Inflammatory macrophage (primary cell): ENCODE results near the gene TM9SF3.

ENCODE experiments used
- DNase-seq, 2 donors: peaks; one replicate each; pipeline ENCODE4 v3.0.0-alpha.2; 2020 to 2022
- total RNA-seq, 18 experiments: gene quantifications; one replicate each; lab custom pipeline; 2026; ENCODE audit warnings: mixed read lengths in 6 of 18, inconsistent platforms in 2 of 18; lab: John Stamatoyannopoulos, UW

TM9SF3 gene
- 152 to 365 (median 226) reads per million in 18 experiments for total RNA-seq

DNA sequence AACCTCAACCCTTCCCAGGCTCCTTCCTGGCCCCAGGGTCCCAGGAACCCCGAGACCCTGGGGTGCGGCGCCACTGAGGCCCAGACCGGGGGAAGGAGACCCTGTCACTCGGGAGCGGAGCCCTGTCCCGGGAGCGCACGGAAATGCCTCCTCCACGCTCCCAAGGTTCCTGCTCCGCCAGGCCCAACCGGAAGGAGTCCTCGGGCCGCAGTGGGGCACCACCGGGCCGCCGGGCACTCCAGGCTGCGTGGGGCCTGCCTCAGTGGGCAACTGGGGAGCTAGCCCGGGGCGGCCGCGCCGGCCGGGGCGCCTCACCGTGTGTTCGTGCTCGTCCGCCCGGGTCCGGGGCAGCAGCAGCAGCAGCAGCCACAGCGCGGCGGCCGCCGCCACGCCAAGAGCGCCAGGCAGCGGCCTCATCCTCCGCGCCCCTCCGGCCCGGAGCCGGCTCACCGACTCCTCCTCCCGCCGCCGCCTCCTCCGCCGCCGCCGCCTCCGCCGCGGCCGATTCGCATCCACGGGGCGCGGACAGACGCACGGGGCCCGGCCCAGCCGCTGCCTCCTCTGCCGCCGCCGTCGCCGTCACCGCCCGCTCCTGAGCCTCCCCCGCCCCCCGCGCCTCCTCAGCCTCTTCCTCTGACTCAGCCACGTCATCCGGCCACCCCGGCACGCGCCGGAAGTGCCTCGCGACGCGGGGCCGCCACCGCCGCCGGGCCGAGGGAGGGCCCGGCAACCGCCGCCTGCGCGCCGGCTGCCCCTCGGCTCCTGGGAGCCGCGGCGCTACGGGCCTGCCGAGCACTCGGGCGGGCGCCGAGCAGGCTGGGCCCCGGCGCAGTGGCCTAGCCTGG lies at the start of gene TM9SF3:
Gene TM9SF3, minus strand, starts transcription at position 594 of the 845 bp plus-strand sequence. Its CDS starts 177 bp downstream, at position 417.
- DNase-seq: peak; percentile 86 to 92

DNA sequence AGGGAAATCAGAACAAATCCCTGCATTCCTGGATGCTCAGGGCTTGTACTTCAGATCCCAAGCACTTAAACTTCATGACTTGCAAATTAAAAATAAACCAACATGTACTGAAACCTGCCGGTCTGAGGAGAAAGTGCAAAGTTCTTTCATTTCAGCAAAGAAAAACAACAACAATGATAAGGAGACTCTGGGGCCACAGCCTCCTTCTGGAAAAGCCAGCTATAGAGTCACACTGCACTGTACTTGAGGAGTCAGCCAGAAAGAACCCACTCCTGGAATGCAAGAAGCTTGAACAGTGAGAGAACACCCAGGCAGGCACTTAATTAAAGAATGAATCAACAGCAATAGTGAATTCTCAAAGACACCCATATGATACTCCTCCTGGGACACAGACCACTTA lies 49.7 kb upstream of the TM9SF3 start:
- no peak for DNase-seq

DNA sequence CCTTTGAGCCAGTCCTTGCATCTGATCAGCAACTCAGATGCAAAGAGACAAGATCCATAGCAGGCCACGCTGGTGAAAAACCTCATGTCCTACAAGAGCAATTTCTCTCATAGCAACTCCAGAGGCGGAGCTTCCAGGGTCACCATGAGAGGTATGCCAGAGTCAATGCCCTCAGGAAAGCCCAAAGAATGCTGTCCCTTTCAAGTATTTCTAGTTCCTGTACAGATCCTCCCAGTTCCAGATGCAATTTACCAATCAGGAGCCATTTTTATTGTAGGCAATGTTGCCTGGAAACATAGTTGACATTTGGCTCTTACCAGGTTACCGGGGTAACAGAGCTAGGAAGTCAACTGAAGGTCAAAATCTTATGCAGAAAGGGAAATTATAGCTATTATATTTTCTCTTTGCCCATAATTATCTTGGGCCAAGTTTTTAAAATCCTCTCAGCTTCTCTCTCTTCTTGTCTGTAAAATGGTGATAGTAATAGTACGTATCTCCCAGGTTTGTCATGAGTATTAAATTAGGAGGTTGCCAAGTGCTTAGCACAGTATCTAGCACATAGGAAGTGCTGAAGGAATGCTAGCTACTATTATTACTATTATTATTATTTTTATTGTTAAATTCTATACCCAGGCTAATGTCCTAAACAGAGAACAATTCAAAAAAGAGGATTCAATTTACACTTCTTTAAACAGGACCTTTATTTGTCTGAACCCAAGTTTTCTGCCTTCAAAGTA lies 46.3 kb upstream of the TM9SF3 start:
- DNase-seq: peak in 1 of 2 donors; percentile 28

DNA sequence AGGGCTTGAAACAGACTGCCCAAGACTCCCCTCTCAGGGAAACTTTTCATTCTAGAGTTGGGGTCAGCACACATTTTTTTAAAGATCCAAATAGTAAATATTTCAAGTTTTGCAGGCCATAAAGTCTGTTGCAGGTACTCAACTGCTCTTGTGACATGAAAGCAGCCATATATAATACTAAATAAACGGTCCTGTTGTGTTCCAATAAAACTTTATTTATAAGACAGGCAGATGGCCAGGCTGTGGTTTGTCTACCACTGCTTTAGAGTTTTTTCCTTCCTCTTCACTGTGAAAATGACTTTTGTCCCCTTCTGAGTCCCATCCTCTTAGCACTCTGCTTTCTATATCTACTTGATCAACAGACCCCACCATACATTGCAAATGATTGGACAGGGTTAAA lies 40.5 kb upstream of the TM9SF3 start:
- DNase-seq: no peak

DNA sequence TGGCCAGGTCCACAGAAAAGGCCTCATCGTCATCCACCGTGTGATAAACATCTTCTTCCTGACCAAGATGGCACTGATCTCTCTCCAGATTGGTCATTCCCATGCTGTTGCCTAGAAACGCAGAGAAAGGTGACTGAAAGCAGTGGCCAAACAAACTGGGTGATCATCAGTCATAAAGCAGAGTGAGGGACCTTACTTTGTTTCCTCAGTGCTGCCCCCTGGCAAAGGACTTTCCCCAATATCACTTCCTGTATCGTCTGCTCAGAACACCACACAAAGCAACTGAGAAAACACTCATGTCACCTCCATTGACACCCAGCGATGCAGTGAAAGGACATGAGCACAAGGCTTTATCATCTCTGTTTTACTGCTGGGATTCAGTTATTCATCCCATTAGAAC lies 40.0 kb upstream of the TM9SF3 start:
- DNase-seq: no peak

DNA sequence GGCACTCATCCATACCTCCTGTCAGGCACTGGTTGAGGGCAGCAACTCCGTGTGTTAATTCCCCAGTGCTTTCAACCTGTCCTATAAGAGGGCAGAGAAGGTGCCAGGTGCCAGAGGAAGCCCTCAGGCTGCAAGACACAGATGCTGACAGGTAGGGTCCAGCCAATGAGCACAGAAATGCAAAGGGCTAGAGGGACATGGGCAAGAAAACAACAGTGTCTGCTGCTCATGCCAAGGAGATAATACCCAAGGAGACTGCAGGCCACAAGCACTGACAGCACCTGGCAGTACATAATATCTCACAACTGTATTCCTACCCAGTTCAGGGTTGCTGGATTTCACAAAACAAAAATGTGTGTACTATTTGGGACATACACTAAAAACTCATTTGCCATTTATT lies 38.4 kb upstream of the TM9SF3 start:
- DNase-seq: no peak

DNA sequence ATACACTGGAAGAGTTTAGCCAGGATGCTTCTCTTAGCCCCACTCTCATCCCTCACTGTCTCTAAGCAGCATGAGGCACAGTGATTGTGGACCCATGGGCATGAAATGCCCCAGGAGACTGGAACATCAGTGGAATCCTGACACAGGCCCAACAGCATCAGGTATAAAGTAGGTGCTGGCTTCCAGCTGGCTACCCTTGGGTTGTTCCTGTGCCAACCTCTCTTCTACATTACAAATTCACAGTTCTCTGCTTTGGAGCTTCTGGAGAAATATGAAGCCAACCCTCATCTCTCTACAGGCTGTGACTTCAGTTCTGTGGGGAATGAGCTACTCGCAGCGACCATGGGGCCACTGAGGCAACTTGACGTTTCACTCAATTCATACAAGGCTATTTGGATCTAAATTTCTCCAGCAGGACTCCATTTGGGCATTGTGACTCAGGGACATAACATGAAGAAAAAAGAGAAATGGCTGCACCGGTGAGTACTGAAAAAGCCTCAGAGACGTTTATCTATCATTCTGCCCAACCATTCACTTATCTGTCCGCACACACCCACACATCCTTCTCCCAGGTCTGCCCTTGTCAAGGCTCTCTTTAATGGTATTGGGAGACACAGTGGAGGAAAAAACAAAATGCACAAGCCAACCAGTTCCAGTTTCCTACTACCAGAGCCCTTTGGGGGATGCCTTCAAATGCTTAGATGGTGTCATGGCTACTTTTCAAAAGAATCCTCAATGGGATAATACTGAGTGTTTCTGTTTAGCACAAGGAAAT lies 35.4 kb upstream of the TM9SF3 start:
- no peak for DNase-seq

DNA sequence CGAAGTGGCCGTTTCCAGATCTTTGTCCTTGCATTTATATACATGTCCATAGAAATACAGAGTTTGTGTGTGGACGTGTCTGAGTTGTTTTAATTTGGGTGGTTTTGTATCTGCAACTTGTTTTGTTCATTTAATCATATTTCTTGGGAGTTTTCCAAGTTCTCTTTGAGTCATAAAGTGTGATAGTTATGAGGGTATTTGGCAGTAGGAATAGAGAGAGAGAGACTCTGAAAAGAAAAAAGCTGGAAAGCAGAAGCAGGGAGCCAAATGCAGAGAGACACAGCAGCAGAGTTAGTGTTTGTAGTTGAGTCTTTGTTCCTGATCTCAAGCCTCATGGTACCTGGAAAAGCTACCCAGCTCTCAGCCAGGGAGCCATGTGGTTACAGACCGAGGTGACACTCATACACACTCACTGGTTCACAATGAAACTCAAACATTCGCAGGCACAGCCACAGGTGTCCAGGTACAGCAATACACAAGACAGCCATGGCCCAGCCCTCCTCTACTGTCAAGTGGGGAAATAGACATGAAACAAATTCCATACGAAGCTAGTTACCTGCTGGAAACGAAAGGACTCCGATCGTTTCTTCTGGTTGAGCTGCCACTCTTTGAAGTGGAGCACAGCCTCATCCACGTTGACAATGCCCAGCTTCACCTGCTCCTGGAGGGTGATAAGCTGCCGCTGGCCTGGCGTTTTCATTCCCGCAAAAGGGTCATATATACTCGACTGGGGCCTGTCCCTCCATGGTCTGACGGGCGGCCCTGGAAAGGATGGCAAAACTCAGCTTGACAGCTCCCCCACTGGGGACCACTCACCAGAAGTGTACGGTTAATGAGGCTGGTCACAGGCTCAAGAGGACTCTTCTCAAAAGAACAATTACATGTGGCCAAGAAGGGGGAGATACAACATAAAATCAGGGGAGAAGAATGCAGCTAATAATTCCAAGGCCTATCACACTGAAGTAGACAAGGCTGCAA lies 33.3 kb upstream of the TM9SF3 start:
- DNase-seq: no peak

DNA sequence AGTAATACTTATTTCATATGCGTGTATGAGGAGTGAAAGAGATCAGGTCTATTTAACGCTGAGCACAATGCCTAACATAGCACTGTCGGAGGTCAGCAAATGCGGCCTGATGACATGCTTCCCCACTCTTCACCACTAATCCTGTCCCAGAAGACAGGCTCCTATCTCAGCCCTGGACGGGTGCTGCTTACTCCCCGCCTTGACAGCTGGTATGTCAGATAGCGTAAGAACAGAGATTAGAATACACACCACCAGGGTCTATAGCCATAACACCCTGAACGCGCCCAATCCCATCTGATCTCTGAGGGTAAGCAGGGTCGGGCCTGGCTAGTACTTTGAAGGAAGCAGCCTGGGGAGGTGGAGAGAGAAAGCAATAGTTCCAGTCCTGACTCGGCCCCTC lies 32.3 kb upstream of the TM9SF3 start:
- DNase-seq: no peak

DNA sequence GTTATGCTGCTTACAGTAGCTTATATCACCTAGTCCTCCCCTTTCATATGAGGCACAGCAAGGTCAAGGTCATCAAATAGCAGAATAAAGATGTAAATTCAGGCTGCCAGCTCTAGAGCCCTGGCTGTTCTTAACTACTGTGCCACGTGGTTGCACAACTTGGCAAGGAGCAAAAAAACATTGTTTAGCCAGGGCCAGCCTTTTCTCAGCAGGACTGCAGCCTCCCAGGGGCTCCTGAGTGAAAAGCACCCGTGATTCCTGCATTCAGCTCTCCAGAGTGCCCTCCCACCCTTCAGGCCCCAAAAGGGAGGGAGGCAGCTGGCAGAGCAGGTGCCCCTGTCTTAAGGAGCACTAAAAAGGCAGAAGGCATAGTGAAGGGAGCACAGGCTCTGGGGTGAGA lies 31.8 kb upstream of the TM9SF3 start:
- DNase-seq: no peak

DNA sequence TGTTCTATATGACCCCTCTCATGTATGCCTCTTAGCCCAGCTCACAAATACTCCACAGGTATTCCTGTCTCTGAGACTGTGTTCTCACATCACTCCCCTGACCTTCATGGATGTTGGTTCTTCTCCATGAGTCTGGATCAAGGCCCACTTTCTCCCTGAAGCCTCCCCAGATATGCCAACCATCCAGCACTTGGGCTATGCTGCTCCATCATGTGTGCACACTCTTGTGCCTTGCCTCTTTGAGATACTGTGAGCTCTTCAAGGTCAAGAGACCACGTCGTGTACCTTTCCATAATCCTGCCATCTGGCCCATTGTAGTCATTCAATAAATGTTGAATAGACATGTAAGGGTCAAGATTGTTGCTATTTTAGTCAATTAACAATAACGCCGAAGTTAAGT lies 30.1 kb upstream of the TM9SF3 start:
- DNase-seq: no peak

DNA sequence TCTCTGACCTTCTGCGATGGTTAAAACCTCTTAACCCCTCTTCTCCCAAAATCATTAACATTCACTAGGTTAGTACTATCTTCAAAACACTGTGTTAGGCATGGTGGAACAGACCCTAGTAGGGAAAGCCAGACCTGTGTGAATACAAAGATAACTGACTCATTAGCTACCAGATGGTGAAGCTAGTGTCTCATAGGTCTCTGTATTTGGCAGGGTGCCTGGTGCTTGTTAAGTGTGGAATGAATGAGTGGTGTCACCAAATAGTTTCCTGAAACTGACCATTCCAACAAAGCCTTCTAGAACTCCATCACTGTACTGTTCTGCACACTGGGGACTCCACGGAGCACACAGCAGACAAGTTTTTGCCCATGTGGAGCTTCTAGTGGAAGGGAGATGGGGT lies 27.7 kb upstream of the TM9SF3 start:
- no peak for DNase-seq

DNA sequence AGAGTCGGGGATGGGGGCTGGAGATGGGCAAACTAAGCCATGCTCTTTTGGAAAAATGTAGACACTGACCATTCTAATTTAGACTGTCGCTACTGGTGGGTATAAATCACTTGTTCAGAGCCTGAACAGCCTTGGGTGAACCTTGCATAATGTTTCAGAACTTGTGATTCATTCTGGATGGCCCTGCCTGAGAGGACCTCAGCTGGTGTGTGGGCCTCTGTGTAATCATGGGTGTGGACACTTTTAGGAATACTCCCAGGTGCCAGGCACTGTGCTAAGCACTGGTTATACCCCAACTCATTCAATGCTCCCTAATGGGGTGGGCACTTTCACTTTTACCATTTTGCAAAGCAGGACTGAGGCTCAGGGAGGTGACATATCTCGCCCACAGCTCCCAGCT lies 26.8 kb upstream of the TM9SF3 start:
- no peak for DNase-seq

DNA sequence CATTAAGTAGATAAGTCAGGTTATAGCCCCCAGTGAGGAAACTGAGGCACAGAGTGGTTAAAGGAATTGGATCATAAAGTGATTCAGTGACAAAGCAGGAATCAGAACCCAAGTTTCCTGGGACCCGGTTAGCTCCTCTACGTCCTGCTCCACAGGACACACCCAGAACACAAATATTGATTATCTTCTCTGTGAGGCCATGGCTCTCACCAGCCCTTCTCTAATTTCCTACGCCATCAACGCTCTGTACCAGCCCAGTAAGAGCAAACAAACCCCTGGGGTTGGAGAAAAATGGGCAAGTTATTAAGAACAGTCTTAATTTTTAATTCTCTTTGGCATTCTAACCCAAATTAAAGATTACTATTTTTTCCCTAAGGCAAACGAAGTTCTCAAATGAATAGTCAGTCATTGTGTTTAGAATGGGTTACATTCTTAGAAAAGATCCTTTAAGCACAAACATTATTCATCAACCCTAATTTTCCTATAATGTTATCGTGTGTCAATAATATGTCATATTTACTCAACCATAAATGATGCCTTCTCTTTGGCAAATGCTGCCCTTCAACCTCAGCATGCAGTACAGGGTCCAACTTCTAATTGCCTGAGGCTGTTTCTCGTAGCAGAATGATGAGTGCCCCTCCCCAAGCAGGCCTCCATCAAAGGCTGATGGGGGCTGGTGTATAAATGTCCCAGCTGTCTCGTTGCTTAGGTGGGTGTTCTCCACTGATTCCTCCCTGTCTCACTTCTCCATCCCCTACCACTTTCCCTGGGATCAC lies 25.4 kb upstream of the TM9SF3 start:
- no peak for DNase-seq

DNA sequence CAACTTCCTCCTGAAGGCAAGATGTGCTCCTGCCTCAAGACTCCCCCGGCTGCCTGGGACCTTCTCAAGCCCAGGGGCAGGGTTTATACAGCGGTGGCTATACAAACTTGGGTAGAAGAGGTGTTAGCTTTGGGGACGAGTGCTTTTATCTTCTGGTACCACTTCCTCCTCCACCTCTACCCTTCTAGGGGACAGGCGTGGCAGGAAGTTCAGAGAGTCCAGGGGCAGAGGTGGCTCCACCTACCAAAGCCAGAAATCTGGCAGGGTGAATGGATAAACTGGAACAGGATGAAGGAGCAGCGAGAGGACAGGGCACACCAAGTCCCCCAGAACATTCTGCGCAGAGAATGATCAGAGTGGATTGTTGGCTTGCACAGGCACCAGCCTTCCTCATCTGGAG lies 24.0 kb upstream of the TM9SF3 start:
- DNase-seq: no peak

DNA sequence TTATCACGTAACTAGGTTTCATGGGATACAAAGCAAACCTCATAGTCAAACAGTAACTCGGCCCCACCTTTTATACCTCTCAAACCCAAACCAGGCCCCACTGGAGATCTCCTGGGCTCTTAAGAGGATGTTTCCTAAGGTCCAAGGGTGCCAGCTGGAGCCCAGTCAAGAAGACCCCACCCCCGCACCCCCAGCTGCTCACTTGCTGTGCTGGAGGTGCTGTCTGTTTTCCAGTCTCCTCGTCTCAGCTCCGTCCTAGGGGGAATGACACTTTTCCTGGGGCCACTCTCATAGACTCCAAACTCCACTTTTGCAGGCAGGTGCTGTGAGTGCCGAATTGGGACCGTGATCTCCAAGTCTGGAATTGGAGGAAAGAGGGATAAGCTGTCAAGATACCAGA lies 22.7 kb upstream of the TM9SF3 start:
- no peak for DNase-seq

DNA sequence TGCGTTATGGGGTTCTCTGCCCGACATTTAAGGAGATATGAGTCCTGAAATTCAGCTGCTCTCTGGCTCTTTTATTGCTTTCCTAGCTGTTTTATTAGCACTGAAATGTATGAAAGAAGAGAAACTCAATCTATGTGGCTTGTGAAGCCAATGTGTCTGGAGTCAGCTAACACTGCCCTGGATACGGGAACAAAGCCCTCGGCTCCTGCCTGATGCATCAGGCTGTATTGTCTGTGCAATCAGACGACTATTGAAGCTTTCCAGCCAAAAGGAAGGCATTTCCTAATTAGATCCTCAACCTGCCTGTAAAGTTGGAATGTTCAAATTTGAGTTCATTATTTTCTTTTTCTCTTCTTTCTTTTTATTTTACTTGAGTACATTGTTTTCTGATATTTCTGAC lies 22.0 kb upstream of the TM9SF3 start:
- no peak for DNase-seq

DNA sequence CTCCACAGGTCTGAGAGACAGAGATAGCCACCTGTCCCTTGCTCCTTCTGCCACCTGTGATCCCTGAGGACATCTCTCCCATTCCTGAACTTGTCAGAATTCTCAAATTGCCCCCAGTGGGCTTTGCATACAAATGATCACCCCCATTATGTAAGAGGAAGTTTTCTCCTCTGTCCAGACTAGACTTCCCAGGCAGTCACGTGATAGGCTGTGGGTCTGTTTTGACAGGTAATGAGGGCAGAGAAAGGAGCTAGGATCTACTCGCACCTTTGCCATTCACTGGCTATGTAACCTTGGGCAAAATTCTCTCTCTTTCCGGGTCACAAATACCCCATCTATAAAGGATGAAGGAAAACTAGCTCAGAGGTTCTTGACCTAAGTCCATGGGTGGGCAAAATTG lies 21.4 kb upstream of the TM9SF3 start:
- DNase-seq: no peak

DNA sequence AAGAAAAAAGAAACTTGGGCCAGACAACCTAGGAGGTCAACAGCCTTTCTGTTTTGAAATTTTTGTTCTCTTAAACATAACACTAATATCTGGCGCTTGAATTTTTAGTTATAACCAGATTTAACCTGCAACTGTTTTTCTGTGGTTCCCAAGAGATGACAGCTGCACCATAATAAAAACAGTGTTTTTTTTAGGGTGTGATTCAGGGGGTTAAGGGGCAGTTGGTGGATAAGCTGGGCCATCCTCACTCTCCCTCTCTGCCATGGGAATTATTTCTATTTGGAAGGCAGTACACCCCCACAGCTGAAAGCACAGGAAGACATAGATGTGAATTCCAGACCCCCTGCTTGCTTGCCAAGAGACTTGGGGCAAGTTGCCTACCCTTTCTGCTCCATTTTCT lies 20.1 kb upstream of the TM9SF3 start:
- no peak for DNase-seq

DNA sequence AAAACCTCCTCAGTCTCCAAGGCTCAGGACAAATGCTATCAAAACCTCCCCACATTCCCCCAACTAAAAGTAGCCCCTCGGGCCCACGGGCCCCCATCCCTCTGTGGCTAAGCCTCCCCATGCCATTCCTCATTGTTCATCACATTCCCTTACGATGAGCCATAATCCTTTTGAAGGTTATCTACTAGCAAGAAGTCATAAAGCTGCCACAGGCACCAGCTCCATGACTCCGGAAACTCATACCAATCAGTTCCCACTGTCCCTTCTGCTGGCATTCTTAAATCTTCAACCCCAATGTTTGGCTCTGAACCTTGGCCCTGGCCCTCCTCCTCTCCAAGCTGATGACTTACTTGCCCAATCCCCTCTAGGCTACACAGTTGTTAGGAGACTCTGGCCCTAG lies 19.4 kb upstream of the TM9SF3 start:
- DNase-seq: no peak

DNA sequence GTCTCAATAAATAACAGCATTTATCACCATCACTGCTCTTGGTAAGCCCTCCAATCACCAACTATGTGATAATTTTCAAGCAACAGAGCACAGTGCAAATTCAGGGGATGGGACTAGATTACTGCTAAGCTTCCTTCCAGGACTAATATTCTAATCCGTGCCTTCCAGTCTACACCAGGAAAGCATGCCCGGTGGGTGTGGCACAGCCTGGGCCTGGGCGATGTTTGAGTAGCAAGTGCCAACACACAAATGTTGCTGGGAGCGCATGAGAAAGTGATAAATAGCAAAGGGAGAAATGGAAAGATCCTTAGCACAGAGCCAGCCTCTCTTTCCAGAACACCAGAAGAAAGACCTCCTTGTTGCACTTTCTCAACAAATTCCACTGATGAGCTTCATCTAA lies 13.5 kb upstream of the TM9SF3 start:
- DNase-seq: no peak
